Measurements from ENCODE around the gene GULP1. TPM values are rescaled to one million over a fixed set of nuclear protein-coding genes. Genes with fewer than 3 reads are reported as not detected.

Gene GULP1
- total RNA-seq, 1 donor from 2014 or later, result 95.5 TPM

- Histone ChIP-seq H3K27me3 (ENCODE audit: control insufficient read depth, insufficient read depth, low read length) (no peaks in the 10 kb centered on the region), H3K36me3 (ENCODE audit: control insufficient read depth, insufficient read depth, low read length) (no peaks in the 10 kb centered on the region), H3K4me3 (ENCODE audit: low read depth, low read length) (no peak overlapping the region)
- no peak for TF ChIP-seq CTCF (IDR thresholded peaks at IDR 0.05; ENCODE audit: insufficient read depth, low read length, poor library complexity, severe bottlenecking)
- DNase-seq (ENCODE audit: low read depth), result no peak
Measured at GRCh38 chr2:188385857-188386256, 94.2 kb downstream of the GULP1 start.

GRCh38 chr2:188388831-188389230, 97.2 kb downstream of the GULP1 start:
- Histone ChIP-seq H3K36me3 (ENCODE audit: control insufficient read depth, insufficient read depth, low read length) (no peaks in the 10 kb centered on the region), H3K4me3 (ENCODE audit: low read depth, low read length) (no peak overlapping the region), H3K27me3 (ENCODE audit: control insufficient read depth, insufficient read depth, low read length) (no peaks in the 10 kb centered on the region)
- TF ChIP-seq CTCF (IDR thresholded peaks at IDR 0.05; ENCODE audit: insufficient read depth, low read length, poor library complexity, severe bottlenecking), result no peak
- no peak for DNase-seq (ENCODE audit: low read depth)

GRCh38 chr2:188391354-188391753, 99.7 kb downstream of the GULP1 start:
- Histone ChIP-seq H3K27me3 (ENCODE audit: control insufficient read depth, insufficient read depth, low read length) (no peaks in the 10 kb centered on the region), H3K4me3 (ENCODE audit: low read depth, low read length) (no peak overlapping the region), H3K36me3 (ENCODE audit: control insufficient read depth, insufficient read depth, low read length) (no peaks in the 10 kb centered on the region)
- DNase-seq (ENCODE audit: low read depth), result no peak
- TF ChIP-seq CTCF (IDR thresholded peaks at IDR 0.05; ENCODE audit: insufficient read depth, low read length, poor library complexity, severe bottlenecking), result no peak

GRCh38 chr2:188394931-188395472, 103.3 kb downstream of the GULP1 start:
- H3K4me3 ChIP-seq (ENCODE audit: low read depth, low read length), result no peak overlapping the region
- no peak for TF ChIP-seq CTCF (IDR thresholded peaks at IDR 0.05; ENCODE audit: insufficient read depth, low read length, poor library complexity, severe bottlenecking)
- H3K27me3 ChIP-seq (ENCODE audit: control insufficient read depth, insufficient read depth, low read length), result no peaks in the 10 kb centered on the region
- no peak for DNase-seq (ENCODE audit: low read depth)
- no peaks in the 10 kb centered on the region for H3K36me3 ChIP-seq (ENCODE audit: control insufficient read depth, insufficient read depth, low read length)

- no peaks in the 10 kb centered on the region for H3K27me3 ChIP-seq (ENCODE audit: control insufficient read depth, insufficient read depth, low read length)
- TF ChIP-seq CTCF (IDR thresholded peaks at IDR 0.05; ENCODE audit: insufficient read depth, low read length, poor library complexity, severe bottlenecking), result no peak
- no peak for DNase-seq (ENCODE audit: low read depth)
- H3K36me3 ChIP-seq (ENCODE audit: control insufficient read depth, insufficient read depth, low read length), result no peaks in the 10 kb centered on the region
- no peak overlapping the region for H3K4me3 ChIP-seq (ENCODE audit: low read depth, low read length)
Measured at GRCh38 chr2:188395903-188396689, 104.4 kb downstream of the GULP1 start.

Measured in kidney epithelial cell (primary cell).